ENCODE data around the gene KIF5A.

KIF5A gene

GRCh38 chr12:57541001-57541400, 8.8 kb upstream of the KIF5A start:
- no peak for TF ChIP-seq CTCF (IDR thresholded peaks at IDR 0.05)

GRCh38 chr12:57541717-57542116, 8.1 kb upstream of the KIF5A start:
- TF ChIP-seq CTCF (IDR thresholded peaks at IDR 0.05), result no peak

DNA sequence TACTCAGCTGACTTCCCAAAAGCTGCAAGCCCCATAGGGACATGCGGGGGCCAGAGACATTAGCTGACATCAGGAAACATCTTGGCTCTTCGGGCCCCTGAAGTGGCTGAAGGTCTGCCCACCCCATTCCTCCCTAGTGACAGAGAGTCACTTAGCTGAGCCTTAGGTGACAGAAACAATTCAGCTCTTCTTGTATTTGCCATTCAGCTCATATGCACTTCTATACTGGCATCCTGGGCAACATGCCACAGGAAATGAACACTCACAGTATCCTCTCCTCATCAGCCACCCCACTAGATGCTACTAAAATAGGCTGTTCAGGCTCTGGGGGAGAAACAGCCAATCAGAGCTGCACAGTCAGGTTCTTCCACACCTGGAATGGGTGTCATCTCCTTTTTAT, 6.3 kb upstream of the KIF5A start:
- TF ChIP-seq CTCF (IDR thresholded peaks at IDR 0.05), result no peak

- no peak for TF ChIP-seq CTCF (IDR thresholded peaks at IDR 0.05)
Observed at GRCh38 chr12:57545809-57546437, 3.9 kb upstream of the KIF5A start.

GRCh38 chr12:57546438-57547287, 3.2 kb upstream of the KIF5A start, which contains the start of gene DCTN2:
Gene DCTN2, minus strand, starts transcription at chr12:57547192. Its CDS starts 129 bp downstream, at chr12:57547063.
- no peak; the same call in 1 of the 2 replicates for TF ChIP-seq CTCF (IDR thresholded peaks at IDR 0.05)

GRCh38 chr12:57547288-57548012, 2.4 kb upstream of the KIF5A start:
- no peak for TF ChIP-seq CTCF (IDR thresholded peaks at IDR 0.05)

DNA sequence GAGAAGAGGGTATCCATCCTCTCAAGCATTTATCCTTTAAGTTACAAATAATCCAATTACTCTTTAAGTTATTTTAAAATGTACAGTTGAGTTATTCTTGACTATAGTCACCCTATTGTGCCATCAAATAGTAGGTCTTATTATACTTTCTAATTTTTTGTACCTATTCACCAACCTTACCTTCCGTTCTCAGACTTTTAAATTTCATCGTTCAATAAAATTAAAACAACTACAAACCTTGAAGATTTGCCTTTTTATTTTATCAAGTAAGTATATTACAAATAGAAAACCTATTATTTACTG, 1.9 kb upstream of the KIF5A start:
- TF ChIP-seq CTCF (IDR thresholded peaks at IDR 0.05), result no peak
